GM12874 (cell line): ENCODE measurements around the gene PZP.

Experiments
- CTCF ChIP-seq: IDR thresholded peaks from 2 replicates; pipeline ENCODE4 v1.5.1; 2011; ENCODE audit warnings: low read depth, mild to moderate bottlenecking, control low read depth, low read length, moderate library complexity; ENCODE audit not compliant: insufficient read depth

The PZP gene

GRCh38 chr12:9143929-9144729 is 64.1 kb downstream of the PZP start:
- TF ChIP-seq CTCF, result no peak

DNA sequence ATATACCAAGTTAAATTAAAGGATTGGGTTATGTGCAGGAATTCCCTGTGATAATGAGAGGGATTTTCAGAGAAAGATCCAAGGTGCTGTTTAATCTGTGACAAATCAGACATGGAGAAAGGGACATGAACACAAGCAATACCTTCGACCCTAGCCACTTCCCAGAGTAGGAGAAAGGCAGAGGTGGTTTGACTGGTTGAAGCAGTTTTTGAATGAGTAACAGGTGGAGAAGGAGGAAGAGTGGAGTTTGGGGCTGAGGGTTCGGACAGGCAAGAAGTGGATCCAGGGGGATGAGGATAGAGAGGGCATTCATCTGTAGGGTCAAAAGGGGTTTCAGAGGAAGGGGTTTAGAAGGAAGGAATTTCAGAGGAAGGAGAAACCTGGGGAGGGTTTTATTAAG is 65.1 kb downstream of the PZP start:
- TF ChIP-seq CTCF, result no peak

- no peak for TF ChIP-seq CTCF
Observed at GRCh38 chr12:9135903-9136310, 72.3 kb downstream of the PZP start.

- TF ChIP-seq CTCF, result peak; percentile 52
Observed at GRCh38 chr12:9134981-9135628, 73.1 kb downstream of the PZP start.

DNA sequence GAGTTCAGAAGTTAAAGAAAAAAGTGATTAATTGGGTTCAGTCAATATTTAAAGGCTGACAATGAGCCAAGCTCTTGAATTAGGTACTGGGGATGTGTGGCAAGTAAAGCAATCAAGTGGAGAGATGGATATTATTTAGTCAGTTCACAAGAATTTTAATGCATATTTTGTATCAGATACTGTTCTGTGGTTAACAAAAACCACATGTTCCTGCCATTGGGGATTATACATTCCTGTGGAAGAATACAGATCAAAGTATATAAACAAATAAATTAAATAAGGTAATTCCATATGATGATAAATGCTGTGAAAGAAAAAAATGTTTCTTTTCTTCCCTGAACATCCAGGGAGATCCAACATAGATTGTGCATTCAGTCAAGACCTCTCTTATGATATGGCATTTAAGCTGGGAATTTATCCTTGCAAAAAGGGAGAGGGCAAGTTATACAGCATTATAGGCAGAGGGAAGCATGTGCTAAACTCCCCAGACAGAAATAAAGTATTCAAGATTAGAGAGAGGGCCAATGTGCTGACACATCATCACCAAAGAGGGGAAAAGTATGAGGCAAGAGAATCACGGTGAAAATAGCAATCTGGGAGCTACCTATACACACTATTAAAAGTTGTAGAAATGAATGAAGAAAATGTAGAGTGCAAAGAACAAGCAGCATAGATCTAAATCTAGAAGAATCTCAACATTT is 74.8 kb downstream of the PZP start:
- no peak for TF ChIP-seq CTCF

DNA sequence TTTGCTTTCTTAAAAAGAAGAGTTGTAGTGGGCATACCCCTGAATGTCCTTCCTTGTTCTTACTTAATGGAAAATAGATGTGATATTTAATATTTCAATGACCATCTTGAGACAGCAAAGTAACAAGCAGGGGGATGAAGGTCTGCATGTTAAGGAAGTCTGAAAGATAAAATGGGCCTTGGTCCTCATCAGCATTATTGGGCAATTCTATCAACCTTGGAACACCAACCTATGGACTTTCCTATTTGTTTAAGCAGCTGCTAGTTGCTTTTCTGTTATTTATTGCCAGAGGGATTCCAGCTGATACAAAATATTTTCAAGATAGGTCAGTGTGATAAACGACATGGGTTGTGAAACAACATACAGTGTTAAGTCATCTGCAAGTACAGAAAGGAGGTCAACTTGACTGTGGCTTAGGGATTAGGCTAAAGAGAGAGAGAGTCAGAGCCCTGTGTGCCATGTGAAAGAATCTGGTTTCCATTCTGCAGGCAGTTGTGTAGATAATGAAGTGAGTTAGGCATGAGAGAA is 76.1 kb downstream of the PZP start:
- no peak for TF ChIP-seq CTCF

GRCh38 chr12:9130244-9130643 is 78.0 kb downstream of the PZP start:
- TF ChIP-seq CTCF, result no peak
